Mesangial cell (primary cell): ENCODE data around the gene CENPM. TPM values are rescaled to one million over a fixed set of nuclear protein-coding genes. Genes with fewer than 3 reads are reported as not detected.

ENCODE experiments used
- total RNA-seq: library from RNA; depleted of rRNA; stranded (reverse); fragments of >200 nt; gene quantifications from 2 replicates; pipeline ENCODE4 v1.2.3, GENCODE V29; 2015

The CENPM gene, protein sequence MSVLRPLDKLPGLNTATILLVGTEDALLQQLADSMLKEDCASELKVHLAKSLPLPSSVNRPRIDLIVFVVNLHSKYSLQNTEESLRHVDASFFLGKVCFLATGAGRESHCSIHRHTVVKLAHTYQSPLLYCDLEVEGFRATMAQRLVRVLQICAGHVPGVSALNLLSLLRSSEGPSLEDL
- 7.1 and 76.3 TPM in 2 replicates for total RNA-seq

DNA sequence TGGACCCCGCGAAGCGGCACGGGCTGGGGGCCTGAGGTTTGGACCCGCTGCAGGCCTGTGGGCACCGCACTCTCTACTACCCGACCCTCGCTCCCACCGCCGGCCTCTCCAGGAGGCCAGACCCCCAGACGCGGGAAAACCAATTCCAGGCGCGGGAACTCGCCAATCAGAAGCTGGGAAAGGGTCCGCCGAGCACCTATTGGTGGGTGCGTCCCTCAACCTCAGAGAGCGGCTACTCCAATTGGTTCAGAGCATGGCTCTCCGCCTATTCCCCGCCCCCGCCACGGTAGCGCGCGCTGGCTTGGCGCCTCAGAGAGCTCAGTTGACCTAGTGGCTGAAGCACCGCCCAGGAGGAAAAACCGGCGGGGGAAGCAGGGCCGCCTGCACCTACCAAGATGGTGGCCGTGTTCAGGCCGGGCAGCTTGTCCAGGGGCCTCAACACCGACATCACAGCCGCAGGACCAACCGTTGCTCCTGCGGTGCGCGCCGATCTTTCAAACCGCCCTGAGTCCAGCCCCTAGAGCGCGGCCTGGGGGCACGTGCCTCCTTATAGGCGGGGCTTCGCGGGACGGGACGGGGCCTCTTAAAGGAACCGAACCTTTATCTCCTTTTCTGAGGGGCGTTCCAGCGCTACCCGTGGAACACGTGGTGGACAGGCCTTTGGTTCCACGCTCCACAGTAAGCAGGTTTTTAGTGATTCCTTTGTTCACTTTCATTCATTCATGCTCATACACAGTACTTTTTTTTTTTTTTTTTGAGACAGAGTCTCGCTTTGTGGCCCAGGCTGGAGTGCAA is at the start of gene CENPM:
TSS of gene CENPM (minus strand) at position 524 of the 795 bp plus-strand sequence. CDS start at position 448, 76 bp downstream.

DNA sequence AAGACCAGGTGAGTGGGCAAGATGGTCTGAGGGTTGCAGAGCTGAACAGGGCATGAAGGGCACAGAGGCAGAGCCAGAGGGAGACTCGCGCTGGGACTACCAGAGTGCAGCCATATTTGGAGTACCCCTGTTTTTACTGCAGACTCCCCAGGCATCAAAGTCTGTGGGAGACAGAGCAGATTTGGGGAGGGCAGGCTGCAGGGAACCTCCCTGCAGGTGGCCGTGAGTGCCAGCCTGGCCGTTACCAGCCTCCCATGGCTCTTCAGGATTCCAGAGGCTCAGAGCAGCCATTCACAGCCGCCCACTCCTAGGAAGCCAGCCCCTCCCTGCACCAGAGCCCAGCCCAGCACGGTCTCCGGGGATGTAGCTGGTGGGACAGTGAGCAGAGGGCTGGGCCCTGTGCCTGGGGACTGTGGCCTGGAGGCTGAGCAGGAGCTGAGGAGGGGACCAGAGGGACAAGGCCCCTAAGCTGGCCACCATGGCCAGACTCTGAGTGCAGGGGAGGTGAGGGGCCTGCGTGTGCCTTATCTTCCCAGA is 22.2 kb upstream of the CENPM start, which contains the start of gene SEPTIN3:
TSS of gene SEPTIN3 (plus strand) at position 334 of the 537 bp plus-strand sequence. CDS start 2,050 bp downstream, outside the sequence.

DNA sequence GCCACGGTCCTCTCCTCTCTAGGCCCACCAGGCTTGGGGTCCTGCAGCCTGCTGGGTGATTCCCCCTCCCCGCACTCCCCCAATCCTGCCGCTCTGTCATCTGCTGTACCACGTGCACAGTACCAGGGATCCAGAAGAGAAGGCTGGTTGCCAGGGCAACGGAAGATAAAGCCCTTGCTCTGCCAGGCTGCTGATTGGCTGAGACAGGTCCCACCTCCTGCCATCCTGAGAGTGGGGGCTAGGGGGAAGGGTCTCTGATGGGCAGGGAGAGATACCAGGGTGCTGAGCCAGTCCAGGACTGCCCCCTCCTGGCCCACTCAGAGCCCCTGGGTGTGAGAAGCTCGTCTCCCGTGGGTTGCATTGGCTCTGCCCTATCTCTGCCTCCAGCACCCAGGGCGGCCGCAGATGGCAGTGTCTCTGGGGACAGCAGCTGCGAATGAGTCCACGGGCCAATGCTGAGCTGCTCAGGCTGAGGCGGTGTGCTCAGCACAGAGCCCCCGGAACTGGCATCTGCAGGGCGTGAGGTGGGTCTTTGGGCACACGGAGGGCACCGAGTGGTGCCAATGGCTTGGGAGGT is 5.0 kb upstream of the CENPM start, which contains the start of gene SMIM45:
TSS of gene SMIM45 (plus strand) at position 253 of the 577 bp plus-strand sequence.

DNA sequence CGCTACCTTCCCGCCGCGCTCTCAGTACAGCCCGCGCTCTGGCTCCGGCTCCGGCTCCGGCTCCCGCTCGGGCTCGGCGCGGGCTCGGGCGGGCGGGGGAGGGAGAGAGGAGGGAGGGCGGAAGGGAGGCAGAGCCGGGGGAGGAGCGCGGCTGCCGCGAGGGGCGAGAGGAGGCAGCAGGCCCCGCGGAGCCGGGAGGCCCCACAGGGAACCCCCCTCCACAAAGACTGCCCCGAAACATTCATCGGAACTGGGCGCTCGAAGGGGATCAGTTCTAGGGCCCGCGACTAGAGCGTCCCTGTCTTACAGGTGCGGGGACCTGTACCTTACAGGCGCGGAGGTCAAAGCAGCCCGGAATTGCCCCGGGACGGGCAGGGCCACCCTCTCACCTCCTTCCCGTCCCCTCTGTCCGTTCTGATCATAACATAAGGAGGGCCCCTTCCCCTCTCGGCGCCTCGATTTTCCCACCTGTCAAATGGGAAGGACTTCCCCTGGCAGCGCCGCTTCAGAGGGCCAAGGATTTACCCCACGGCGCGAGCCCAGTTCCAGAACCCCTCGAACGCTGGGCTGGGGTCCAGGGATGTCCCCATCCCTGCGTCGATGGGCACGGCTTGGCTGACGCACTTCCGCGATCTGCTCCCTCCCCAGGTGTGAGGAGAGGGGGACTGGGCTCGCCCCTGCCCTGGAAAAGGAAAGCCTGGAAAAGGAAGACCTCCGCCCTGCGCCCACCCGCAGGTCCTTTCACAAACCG is 31.7 kb downstream of the CENPM start, which contains the start of gene SHISA8:
TSS of gene SHISA8 (minus strand) at position 40 of the 751 bp plus-strand sequence. CDS start 407 bp downstream, outside the sequence.

Other genes with a start within 250 kb of the CENPM start
- gene MEI1, start 247.6 kb downstream of the CENPM start, total RNA-seq = 0.13 and 1.1 TPM in 2 replicates
- 7.0 and 15.3 TPM in 2 replicates for gene CCDC134, start 146.5 kb downstream of the CENPM start, total RNA-seq
- 86.9 and 138 TPM in 2 replicates for gene SREBF2, start 114.0 kb downstream of the CENPM start, total RNA-seq
- gene SHISA8, start 32.1 kb downstream of the CENPM start, total RNA-seq = not detected in 2 replicates
- 0.16 and 0.25 TPM in 2 replicates for gene TNFRSF13C, start 20.3 kb downstream of the CENPM start, total RNA-seq
- gene SEPTIN3, start 22.3 kb upstream of the CENPM start, total RNA-seq = 0.16 and 0.38 TPM in 2 replicates
- 0.38 TPM in 1 of 2 replicates, not detected in the other for gene WBP2NL, start 51.6 kb upstream of the CENPM start, total RNA-seq
- gene NAGA, start 123.7 kb upstream of the CENPM start, total RNA-seq = 40.9 and 49.9 TPM in 2 replicates
- 12.5 and 14.3 TPM in 2 replicates for gene PHETA2, start 127.1 kb upstream of the CENPM start, total RNA-seq
- 2.0 and 3.7 TPM in 2 replicates for gene SMDT1, start 132.5 kb upstream of the CENPM start, total RNA-seq
- gene NDUFA6, start 143.6 kb upstream of the CENPM start, total RNA-seq = 36.1 and 45.3 TPM in 2 replicates
- 0.51 TPM in 1 of 2 replicates, not detected in the other for gene CYP2D6, start 183.7 kb upstream of the CENPM start, total RNA-seq